ENCODE results near the gene MYMX.
A peak's percentile ranks its signal among the peaks of the same experiment; 100 is the strongest.

The MYMX gene

GRCh38 chr6:44263354-44264100, 46.8 kb downstream of the MYMX start:
- Histone ChIP-seq H3K36me3 (ENCODE audit: low read depth) (no peaks in the 10 kb centered on the region), H3K27ac (ENCODE audit: poor library complexity, severe bottlenecking) (no peak overlapping the region), H3K4me1 (ENCODE audit: insufficient read depth, poor library complexity, severe bottlenecking) (peaks cover 18% of the 10 kb centered on the region), H3K27me3 (ENCODE audit: insufficient read depth, poor library complexity, severe bottlenecking) (no peaks in the 10 kb centered on the region), H3K4me3 (ENCODE audit: severe bottlenecking) (no peak overlapping the region), H3K9me3 (ENCODE audit: severe bottlenecking) (no peaks in the 10 kb centered on the region)
- TF ChIP-seq, protein P1, sequence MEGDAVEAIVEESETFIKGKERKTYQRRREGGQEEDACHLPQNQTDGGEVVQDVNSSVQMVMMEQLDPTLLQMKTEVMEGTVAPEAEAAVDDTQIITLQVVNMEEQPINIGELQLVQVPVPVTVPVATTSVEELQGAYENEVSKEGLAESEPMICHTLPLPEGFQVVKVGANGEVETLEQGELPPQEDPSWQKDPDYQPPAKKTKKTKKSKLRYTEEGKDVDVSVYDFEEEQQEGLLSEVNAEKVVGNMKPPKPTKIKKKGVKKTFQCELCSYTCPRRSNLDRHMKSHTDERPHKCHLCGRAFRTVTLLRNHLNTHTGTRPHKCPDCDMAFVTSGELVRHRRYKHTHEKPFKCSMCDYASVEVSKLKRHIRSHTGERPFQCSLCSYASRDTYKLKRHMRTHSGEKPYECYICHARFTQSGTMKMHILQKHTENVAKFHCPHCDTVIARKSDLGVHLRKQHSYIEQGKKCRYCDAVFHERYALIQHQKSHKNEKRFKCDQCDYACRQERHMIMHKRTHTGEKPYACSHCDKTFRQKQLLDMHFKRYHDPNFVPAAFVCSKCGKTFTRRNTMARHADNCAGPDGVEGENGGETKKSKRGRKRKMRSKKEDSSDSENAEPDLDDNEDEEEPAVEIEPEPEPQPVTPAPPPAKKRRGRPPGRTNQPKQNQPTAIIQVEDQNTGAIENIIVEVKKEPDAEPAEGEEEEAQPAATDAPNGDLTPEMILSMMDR (IDR thresholded peaks at IDR 0.05; ENCODE audit: poor library complexity, severe bottlenecking) = no peak
- ATAC-seq (ENCODE audit: low read depth) (peak; percentile 24; the same call in 1 of the 3 replicates), DNase-seq (ENCODE audit: low spot score) (no peak)

DNA sequence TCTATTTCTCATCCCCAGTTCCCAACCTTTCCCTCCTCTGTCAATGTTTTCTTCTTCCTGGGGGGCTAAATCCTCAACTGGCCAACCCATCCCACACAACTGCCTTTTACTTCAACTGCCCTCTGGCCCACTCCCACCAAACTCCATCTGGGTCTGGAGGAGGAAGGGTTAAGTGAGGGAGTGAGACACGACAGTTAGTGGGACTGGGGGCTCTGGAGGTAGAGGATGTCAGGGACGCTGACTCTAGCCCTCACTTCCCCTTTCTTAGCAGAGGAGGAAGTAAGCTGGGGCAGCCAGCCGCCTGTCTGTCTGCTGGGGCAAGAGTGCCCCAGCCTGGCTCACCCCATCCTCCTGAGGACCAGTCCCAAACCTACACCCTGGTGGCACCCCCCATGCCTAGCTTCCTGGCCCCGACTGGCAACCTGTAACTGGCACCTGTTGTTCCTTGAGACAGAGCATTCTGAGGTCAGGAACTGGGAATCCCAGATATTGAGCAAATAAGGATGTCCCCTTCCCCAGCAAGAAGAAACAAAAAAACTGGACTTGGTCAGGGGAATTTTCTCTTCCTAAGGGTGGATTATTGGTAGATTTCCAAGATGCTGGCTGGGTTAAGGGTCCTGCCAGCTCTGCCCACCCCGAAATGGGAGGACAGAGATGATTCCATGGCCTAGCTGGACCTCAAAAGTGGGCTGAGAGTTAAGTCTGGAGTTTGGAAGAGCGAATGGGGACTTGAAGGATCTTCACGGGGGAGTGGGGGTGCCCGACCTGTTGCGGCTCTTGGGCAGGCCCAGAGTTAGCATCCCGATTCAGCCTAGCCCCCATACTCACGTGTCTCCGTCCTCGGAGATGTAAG, 47.7 kb downstream of the MYMX start:
- TF ChIP-seq, protein P1 (IDR thresholded peaks at IDR 0.05; ENCODE audit: poor library complexity, severe bottlenecking) = no peak
- H3K36me3 ChIP-seq (ENCODE audit: low read depth) = no peaks in the 10 kb centered on the region
- no peaks in the 10 kb centered on the region for H3K9me3 ChIP-seq (ENCODE audit: severe bottlenecking)
- ATAC-seq (ENCODE audit: low read depth) (peak; percentile 3; the same call in 1 of the 3 replicates), DNase-seq (ENCODE audit: low spot score) (no peak)
- H3K4me1 ChIP-seq (ENCODE audit: insufficient read depth, poor library complexity, severe bottlenecking) = peaks cover 18% of the 10 kb centered on the region
- peak overlapping the region; percentile 69 for H3K4me3 ChIP-seq (ENCODE audit: severe bottlenecking)
- peaks cover 1% of the 10 kb centered on the region for H3K27me3 ChIP-seq (ENCODE audit: insufficient read depth, poor library complexity, severe bottlenecking)
- no peak overlapping the region for H3K27ac ChIP-seq (ENCODE audit: poor library complexity, severe bottlenecking)

- peak; percentile 70 for ATAC-seq (ENCODE audit: low read depth)
- Histone ChIP-seq H3K4me3 (ENCODE audit: severe bottlenecking) (peak within 1 kb of the TSS; percentile 69), H3K9me3 (ENCODE audit: severe bottlenecking) (no peaks in the 10 kb centered on the region), H3K4me1 (ENCODE audit: insufficient read depth, poor library complexity, severe bottlenecking) (peaks cover 18% of the 10 kb centered on the region), H3K27me3 (ENCODE audit: insufficient read depth, poor library complexity, severe bottlenecking) (peaks cover 9% of the 10 kb centered on the region), H3K27ac (ENCODE audit: poor library complexity, severe bottlenecking) (no peak within 1 kb of the TSS), H3K36me3 (ENCODE audit: low read depth) (no peaks in the 10 kb centered on the region)
- DNase-seq (ENCODE audit: low spot score) = peak; percentile 92
- TF ChIP-seq, protein P1 (IDR thresholded peaks at IDR 0.05; ENCODE audit: poor library complexity, severe bottlenecking) = peak; percentile 35
These were observed 48.4 kb downstream of the MYMX start, which contains the start of gene NFKBIE for GRCh38 chr6:44265007-44265721. Gene NFKBIE, minus strand, starts transcription at chr6:44265551. Its CDS starts 205 bp downstream, at chr6:44265346.

DNA sequence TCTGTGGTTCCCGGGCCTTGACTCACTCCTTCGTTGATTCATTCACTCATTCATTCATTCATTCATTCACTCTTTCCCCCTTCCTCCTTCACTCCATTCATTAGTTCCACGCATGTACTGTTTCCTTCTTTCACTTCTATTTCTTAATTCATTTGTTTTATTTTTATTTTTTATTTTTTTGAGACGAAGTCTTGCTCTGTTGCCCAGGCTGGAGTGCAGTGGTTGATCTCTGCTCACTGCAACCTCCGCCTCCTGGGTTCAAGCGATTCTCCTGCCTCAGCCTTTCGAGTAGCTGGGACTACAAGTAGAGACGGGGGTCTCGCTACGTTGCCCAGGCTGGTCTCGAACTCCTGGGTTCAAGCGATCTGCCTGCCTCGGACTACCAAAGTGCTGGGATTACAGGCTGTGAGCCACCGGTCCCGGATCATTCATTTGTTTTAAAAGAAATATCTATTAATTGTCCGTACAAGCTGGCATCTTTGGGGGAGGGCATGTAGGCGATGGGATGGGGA, 49.1 kb downstream of the MYMX start:
- ATAC-seq (ENCODE audit: low read depth) (no peak), DNase-seq (ENCODE audit: low spot score) (no peak)
- H3K27ac ChIP-seq (ENCODE audit: poor library complexity, severe bottlenecking) = no peak overlapping the region
- no peaks in the 10 kb centered on the region for H3K9me3 ChIP-seq (ENCODE audit: severe bottlenecking)
- TF ChIP-seq, protein P1 (IDR thresholded peaks at IDR 0.05; ENCODE audit: poor library complexity, severe bottlenecking) = no peak
- peaks cover 18% of the 10 kb centered on the region for H3K4me1 ChIP-seq (ENCODE audit: insufficient read depth, poor library complexity, severe bottlenecking)
- H3K27me3 ChIP-seq (ENCODE audit: insufficient read depth, poor library complexity, severe bottlenecking) = peaks cover 9% of the 10 kb centered on the region
- peak overlapping the region; percentile 69 for H3K4me3 ChIP-seq (ENCODE audit: severe bottlenecking)
- no peaks in the 10 kb centered on the region for H3K36me3 ChIP-seq (ENCODE audit: low read depth)
